Measurements from ENCODE around the gene GNAQ. TPM values are rescaled to one million over a fixed set of nuclear protein-coding genes. Genes with fewer than 3 reads are reported as not detected.
"Not testable (repeated sequence)": the region's sequence is repeated elsewhere in the genome, so short reads cannot be mapped to it uniquely, and the experiment has no call there.

The GNAQ gene
- total RNA-seq = 10 to 100 TPM; 17.6 to 24.2 TPM

DNA sequence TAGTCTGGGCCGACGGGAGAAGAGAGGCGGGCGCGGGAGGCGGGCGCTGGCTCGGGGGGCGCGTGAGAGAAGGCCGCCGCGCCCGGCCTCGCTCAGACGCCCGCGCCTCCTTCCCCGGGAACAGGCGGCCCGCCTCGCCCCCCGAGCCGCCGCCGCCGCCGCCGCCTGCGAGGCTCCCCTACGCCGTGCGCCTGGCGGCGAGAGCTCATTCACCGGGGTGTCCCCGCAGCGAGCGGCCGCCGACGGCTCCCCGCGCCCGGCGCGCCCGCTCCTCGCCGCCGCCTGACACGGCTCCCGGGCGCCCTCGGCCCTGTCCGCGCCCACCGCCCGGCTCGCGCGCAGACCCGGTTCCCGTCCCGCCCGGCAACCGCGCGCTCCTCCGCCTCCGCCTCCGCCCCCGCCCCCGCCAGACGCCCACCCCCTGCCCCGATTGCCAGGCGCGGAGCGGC lies at the start of gene GNAQ:
Gene GNAQ, minus strand, starts transcription at position 368 of the 449 bp plus-strand sequence. CDS start 576 bp downstream, outside the sequence.
- Mint-ChIP-seq H3K27ac (peak within 1 kb of the TSS; percentile 91), H3K9me3 (ENCODE audit: low read depth) (no peaks in the 10 kb centered on the region), H3K27me3 (peaks cover 30% of the 10 kb centered on the region), H3K36me3 (peaks cover 2% of the 10 kb centered on the region), H3K4me3 (peak within 1 kb of the TSS; percentile 84), H3K4me1 (peaks cover 40% of the 10 kb centered on the region)
- peak; percentile 50 for ATAC-seq
- no peak for DNase-seq
- CTCF ChIA-PET = interaction anchor here (0.8 to 1.4 kb wide), 4 partner anchors 9 to 189 kb away, joined by 3 to 8 read pairs (median 4); no protein-coding TSS in a partner anchor

DNA sequence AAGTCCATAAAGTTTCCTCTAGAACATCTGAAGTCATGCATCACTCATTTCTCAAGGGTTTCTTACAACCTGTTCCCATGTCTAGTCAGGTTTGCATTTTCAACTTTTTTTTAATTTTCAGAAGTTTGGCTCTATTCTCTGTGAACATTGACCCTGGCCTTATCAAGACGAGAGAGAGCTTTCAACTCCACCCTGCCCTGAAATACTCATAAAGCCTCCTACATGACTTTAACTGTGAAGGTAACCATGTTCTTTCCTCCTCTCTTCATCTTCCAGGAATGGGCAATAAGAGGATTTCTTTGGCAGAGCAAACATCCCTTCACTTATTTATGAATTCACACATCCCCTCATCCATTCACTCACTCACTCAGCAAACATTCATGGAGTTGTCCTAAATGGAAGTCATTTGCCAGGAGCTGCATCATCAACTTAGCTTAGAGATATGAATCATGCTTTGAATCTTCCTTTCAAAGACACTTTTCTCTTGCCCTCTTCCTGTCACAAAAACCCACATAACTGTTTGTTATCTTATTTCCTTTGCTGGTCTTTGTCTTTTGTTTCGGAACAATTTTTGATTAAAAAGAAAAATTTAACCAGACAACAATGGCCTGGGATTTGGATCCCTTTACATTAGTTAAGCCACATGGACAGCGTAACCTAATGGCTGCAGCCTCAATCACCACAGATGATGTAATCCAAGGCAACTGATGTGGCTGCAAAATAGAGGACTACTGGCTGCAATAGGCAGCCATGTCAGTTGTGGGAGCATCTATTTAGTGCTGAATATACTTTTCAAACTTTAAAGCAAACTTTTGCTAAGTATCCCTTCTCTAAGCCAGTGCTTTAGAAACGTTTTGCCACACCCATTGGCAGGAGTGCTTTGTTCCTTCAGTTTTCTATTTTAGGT lies 43.0 kb upstream of the GNAQ start:
- peaks cover 40% of the 10 kb centered on the region for H3K4me1 Mint-ChIP-seq
- peak; percentile 58 for DNase-seq
- H3K9me3 Mint-ChIP-seq (ENCODE audit: low read depth) = peaks cover 10% of the 10 kb centered on the region
- peak overlapping the region; percentile 82 for H3K27ac Mint-ChIP-seq
- peaks cover 22% of the 10 kb centered on the region for H3K36me3 Mint-ChIP-seq
- CTCF ChIA-PET = interaction anchor here (0.8 to 2.7 kb wide), 2 partner anchors 40 to 97 kb away, joined by 3 to 12 read pairs; no protein-coding TSS in a partner anchor
- H3K27me3 Mint-ChIP-seq = no peaks in the 10 kb centered on the region
- peak overlapping the region; percentile 3 for H3K4me3 Mint-ChIP-seq
- ATAC-seq = peak; percentile 67

DNA sequence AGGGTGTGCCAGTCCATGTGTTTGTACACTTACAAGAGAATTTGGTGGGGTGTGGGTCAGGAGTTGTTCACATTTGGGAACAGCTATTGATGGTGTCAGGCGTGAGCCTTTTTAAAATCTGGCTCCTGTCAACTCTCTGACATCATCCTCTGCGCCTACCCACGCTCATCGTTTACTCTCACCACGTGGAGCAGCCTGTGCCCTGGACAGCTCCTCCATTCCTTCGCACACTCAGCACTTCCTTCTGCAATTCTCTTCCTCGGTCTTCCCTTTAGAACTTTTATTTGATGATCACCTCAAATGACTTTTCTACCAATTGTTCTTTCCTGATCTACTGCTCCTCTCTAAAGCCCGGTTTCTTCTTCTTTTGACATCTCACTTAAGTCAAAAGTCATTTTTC lies 42.1 kb upstream of the GNAQ start:
- H3K4me1 Mint-ChIP-seq = peaks cover 40% of the 10 kb centered on the region
- peak overlapping the region; percentile 0 for H3K27ac Mint-ChIP-seq
- CTCF ChIA-PET = interaction anchor here (0.8 to 2.7 kb wide), 2 partner anchors 39 to 96 kb away, joined by 3 to 12 read pairs; no protein-coding TSS in a partner anchor
- H3K9me3 Mint-ChIP-seq (ENCODE audit: low read depth) = peaks cover 9% of the 10 kb centered on the region
- DNase-seq = no peak
- H3K27me3 Mint-ChIP-seq = no peaks in the 10 kb centered on the region
- H3K36me3 Mint-ChIP-seq = peaks cover 22% of the 10 kb centered on the region
- H3K4me3 Mint-ChIP-seq = no peak overlapping the region
- no peak for ATAC-seq

DNA sequence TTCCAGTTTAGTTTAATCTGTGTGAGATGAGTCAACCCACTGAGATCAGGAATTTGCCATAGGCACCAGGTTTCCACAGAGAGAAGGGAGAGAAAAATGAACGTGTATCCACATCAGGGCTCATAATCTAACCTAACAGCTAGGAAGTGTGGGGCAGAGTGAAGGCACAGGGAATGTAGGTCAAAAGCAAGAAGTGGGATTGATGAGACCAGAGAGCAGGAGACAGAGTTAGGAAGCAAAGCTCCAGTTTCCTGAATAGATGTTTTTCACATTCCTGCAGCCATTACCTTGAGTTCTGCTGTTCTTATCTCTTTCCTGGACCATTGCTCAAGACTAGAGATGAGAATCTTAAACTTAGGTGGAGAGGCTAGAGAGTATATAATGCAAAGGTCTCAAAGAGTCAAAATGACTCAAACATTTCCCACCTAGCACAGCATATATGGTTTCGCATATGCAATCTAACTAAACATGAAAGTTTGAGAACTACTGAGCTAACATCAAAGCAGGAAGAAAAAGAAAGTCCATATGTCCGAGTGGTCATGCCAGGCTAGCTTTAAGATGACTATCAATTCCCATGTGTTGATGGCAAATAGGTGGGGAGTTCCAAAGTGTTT lies 41.1 kb upstream of the GNAQ start:
- peaks cover 16% of the 10 kb centered on the region for H3K36me3 Mint-ChIP-seq
- H3K27ac Mint-ChIP-seq = no peak overlapping the region
- H3K9me3 Mint-ChIP-seq (ENCODE audit: low read depth) = peaks cover 4% of the 10 kb centered on the region
- no peaks in the 10 kb centered on the region for H3K27me3 Mint-ChIP-seq
- H3K4me3 Mint-ChIP-seq = no peak overlapping the region
- CTCF ChIA-PET = interaction anchor here (0.8 to 2.7 kb wide), 2 partner anchors 38 to 95 kb away, joined by 3 to 12 read pairs; no protein-coding TSS in a partner anchor
- no peak for DNase-seq
- peaks cover 40% of the 10 kb centered on the region for H3K4me1 Mint-ChIP-seq
- no peak for ATAC-seq

GRCh38 chr9:78070521-78070920 lies 38.9 kb upstream of the GNAQ start:
- ATAC-seq = no peak
- Mint-ChIP-seq H3K9me3 (ENCODE audit: low read depth) (peaks cover 8% of the 10 kb centered on the region), H3K4me1 (peaks cover 35% of the 10 kb centered on the region), H3K4me3 (no peak overlapping the region), H3K36me3 (peaks cover 22% of the 10 kb centered on the region), H3K27me3 (no peaks in the 10 kb centered on the region), H3K27ac (no peak overlapping the region)
- CTCF ChIA-PET = interaction anchor here (1.5 kb wide), 1 partner anchor 35 kb away, joined by 5 read pairs; no protein-coding TSS in a partner anchor
- DNase-seq = no peak

DNA sequence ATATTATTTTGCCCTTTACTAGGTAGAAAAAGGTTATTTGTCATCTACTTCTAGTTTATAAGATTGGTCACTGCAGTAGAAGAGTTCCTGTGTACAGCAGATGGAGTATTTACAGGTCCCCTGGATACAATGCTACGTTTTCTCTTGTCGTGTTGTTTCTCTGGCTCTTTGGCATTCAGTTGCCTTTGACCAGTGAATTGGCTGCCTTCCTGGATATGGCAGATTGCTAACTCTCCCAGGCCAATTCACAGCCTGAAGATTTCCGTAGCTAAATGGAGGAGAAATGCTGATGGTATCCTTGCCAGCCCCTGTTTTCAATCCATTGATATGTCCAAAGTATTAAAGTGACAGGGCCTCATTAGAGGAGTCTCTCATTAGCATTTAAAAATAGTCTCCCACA lies 32.5 kb upstream of the GNAQ start:
- ATAC-seq (no peak), DNase-seq (no peak)
- Mint-ChIP-seq H3K9me3 (ENCODE audit: low read depth) (peaks cover 8% of the 10 kb centered on the region), H3K27me3 (no peaks in the 10 kb centered on the region), H3K4me1 (peaks cover 6% of the 10 kb centered on the region), H3K27ac (no peak overlapping the region), H3K4me3 (no peak overlapping the region), H3K36me3 (peaks cover 15% of the 10 kb centered on the region)
- CTCF ChIA-PET = no interaction called here

DNA sequence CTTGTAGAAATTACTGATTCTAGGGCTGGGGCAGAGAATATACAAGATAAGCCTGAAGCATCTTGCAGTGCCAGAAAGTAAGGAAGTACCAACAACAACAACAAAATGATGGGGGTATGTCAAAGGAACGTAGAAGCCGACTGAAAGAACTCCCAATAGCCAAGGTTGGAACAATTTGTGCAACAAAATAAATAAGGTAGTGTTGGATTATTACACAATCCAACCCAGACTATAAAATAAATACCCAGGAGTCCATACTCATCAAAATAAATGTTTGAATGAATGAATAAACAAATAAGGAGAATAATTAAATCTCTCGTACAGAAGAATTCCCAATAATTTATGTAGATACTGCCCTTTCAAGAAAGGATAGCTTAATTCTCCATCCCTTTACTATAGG lies 31.1 kb upstream of the GNAQ start:
- Mint-ChIP-seq H3K27ac (no peak overlapping the region), H3K9me3 (ENCODE audit: low read depth) (peaks cover 8% of the 10 kb centered on the region), H3K4me1 (peaks cover 6% of the 10 kb centered on the region), H3K36me3 (peaks cover 15% of the 10 kb centered on the region), H3K27me3 (no peaks in the 10 kb centered on the region), H3K4me3 (no peak overlapping the region)
- DNase-seq = no peak
- CTCF ChIA-PET = no interaction called here
- no peak for ATAC-seq

DNA sequence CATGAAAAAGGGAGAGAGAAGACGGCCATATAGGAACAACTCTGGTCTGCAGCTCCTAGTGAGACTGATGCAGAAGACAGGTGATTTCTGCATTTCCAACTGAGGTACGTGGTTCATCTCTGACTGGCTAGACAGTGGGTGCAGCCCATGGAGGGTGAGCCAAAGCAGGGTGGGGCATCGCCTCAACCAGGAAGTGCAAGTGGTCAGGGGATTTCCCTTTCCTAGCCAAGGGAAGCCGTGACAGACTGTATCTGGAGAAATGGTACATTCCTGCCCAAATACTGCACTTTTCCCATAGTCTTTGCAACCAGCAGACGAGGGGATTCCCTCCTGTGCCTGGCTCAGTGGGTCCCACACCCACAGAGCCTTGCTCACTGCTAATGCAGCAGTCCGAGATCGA lies 22.6 kb upstream of the GNAQ start:
- Mint-ChIP-seq H3K4me1 (peaks cover 18% of the 10 kb centered on the region), H3K27me3 (peaks cover 18% of the 10 kb centered on the region)
- peak; percentile 49 for ATAC-seq
- H3K4me3 Mint-ChIP-seq; H3K9me3 Mint-ChIP-seq (ENCODE audit: low read depth); H3K36me3 Mint-ChIP-seq; H3K27ac Mint-ChIP-seq: not testable (repeated sequence)
- DNase-seq = peak; percentile 64
- CTCF ChIA-PET = interaction anchor here (1.1 to 1.6 kb wide), 3 partner anchors 9 to 77 kb away, joined by 4 to 5 read pairs (median 5); no protein-coding TSS in a partner anchor

DNA sequence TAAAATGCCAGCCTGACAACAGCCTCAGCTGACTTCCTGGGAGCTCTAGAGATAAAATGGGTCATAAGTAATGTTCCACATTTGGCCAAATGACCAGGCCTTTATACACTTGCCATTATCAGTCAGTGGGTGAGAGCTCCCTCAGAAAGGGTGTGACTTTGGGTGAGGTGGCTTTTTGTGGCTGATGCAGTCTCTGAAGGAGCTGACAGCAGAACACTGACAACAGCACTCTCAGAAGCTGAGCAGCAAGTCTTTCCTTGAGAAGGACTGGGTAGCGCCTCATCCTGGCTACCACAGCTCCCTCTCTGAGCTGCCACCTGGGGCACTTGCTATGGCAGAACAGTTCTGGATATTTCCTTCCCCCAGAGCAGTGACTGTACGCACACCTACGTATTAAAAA lies 22.0 kb upstream of the GNAQ start:
- H3K4me3 Mint-ChIP-seq = no peak overlapping the region
- H3K27me3 Mint-ChIP-seq = peaks cover 21% of the 10 kb centered on the region
- DNase-seq (peak; percentile 44), ATAC-seq (peak; percentile 33)
- CTCF ChIA-PET = interaction anchor here (0.9 to 1.6 kb wide), 4 partner anchors 9 to 596 kb away, joined by 3 to 5 read pairs (median 4); no protein-coding TSS in a partner anchor
- H3K36me3 Mint-ChIP-seq = peaks cover 6% of the 10 kb centered on the region
- peaks cover 2% of the 10 kb centered on the region for H3K9me3 Mint-ChIP-seq (ENCODE audit: low read depth)
- H3K27ac Mint-ChIP-seq = no peak overlapping the region
- H3K4me1 Mint-ChIP-seq = peaks cover 18% of the 10 kb centered on the region

DNA sequence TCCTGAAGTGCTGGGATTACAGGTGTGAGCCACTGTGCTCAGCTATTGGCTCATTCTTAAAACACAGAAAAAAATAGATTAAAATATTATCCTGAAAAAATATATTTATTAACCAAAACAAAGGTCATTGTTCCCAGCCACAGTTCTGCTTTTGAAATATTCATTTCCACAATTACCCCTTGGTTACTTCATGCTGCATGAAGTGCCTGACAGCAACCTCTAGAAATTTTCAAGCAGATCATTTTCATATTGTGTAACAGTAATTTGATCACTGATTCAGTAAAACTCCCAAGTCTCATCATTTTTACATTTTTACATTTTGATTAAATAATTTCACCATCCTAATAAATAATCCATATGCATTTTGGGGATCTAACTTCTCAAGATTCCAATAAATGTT lies 18.8 kb upstream of the GNAQ start:
- Mint-ChIP-seq H3K9me3 (ENCODE audit: low read depth) (peaks cover 1% of the 10 kb centered on the region), H3K4me1 (peaks cover 18% of the 10 kb centered on the region), H3K27me3 (peaks cover 10% of the 10 kb centered on the region), H3K27ac (no peak overlapping the region), H3K36me3 (peaks cover 4% of the 10 kb centered on the region), H3K4me3 (no peak overlapping the region)
- DNase-seq (no peak), ATAC-seq (no peak)
- CTCF ChIA-PET = no interaction called here

DNA sequence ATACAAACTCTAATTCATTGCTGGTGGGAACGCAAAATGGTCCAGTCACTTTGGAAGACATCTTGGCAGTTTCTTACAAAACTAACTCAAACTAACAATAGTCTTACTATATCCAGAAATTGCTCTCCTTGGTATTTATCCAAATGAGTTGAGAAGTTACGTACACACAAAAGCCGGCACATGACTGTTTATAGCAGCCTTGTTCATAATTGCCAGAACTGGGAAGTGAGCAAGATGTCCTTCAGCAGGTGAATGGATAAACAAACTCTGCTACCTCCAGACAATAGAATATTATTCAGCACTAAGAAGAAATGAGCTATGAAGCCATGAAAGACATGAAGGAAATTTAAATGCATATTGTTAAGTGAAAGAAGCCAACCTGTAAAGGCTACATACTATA lies 17.9 kb upstream of the GNAQ start:
- H3K27ac Mint-ChIP-seq = no peak overlapping the region
- CTCF ChIA-PET = no interaction called here
- no peak overlapping the region for H3K4me3 Mint-ChIP-seq
- peaks cover 9% of the 10 kb centered on the region for H3K27me3 Mint-ChIP-seq
- no peaks in the 10 kb centered on the region for H3K9me3 Mint-ChIP-seq (ENCODE audit: low read depth)
- H3K4me1 Mint-ChIP-seq = peaks cover 15% of the 10 kb centered on the region
- H3K36me3 Mint-ChIP-seq = peaks cover 2% of the 10 kb centered on the region
- ATAC-seq = no peak
- no peak for DNase-seq

- Mint-ChIP-seq H3K4me3 (no peak overlapping the region), H3K36me3 (no peaks in the 10 kb centered on the region), H3K27ac (no peak overlapping the region), H3K4me1 (no peaks in the 10 kb centered on the region), H3K9me3 (ENCODE audit: low read depth) (no peaks in the 10 kb centered on the region), H3K27me3 (peaks cover 9% of the 10 kb centered on the region)
- CTCF ChIA-PET = interaction anchor here (1.5 kb wide), 1 partner anchor 69 kb away, joined by 3 read pairs; no protein-coding TSS in a partner anchor
- ATAC-seq = no peak
- no peak for DNase-seq
Observed at GRCh38 chr9:78047106-78047505, 15.5 kb upstream of the GNAQ start.

- Mint-ChIP-seq H3K27me3 (peaks cover 9% of the 10 kb centered on the region), H3K27ac (no peak overlapping the region), H3K4me3 (no peak overlapping the region), H3K36me3 (no peaks in the 10 kb centered on the region), H3K9me3 (ENCODE audit: low read depth) (no peaks in the 10 kb centered on the region), H3K4me1 (no peaks in the 10 kb centered on the region)
- DNase-seq (no peak), ATAC-seq (no peak)
- CTCF ChIA-PET = interaction anchor here (1.2 to 3.6 kb wide), 2 partner anchors 11 to 69 kb away, joined by 3 to 14 read pairs; no protein-coding TSS in a partner anchor
Observed at GRCh38 chr9:78046112-78046511, 14.5 kb upstream of the GNAQ start.
